Pulmonary artery endothelial cell (primary cell): ENCODE data around the gene KCMF1. TPM values are rescaled to one million over a fixed set of nuclear protein-coding genes. Genes with fewer than 3 reads are reported as not detected.

Experiments used
- DNase-seq: peaks from one replicate; pipeline ENCODE4 v3.0.0-alpha.2; 2011; ENCODE audit warnings: low read depth, low spot score
- total RNA-seq: library from RNA; depleted of rRNA; stranded (reverse); fragments of >200 nt; gene quantifications from 2 replicates; pipeline ENCODE4 v1.2.3, GENCODE V29; 2014

Gene KCMF1
- total RNA-seq, 1 donor from 2014 or later: 70.3 TPM

GRCh38 chr2:85077859-85078419 lies 107.0 kb downstream of the KCMF1 start:
- no peak for DNase-seq

GRCh38 chr2:85078536-85078935 lies 107.6 kb downstream of the KCMF1 start:
- no peak for DNase-seq

- DNase-seq: no peak
Observed at GRCh38 chr2:85083092-85083491, 112.1 kb downstream of the KCMF1 start.

- no peak for DNase-seq
Observed at GRCh38 chr2:85085563-85085962, 114.6 kb downstream of the KCMF1 start.

- no peak for DNase-seq
Observed at GRCh38 chr2:85087541-85087940, 116.6 kb downstream of the KCMF1 start.

- no peak for DNase-seq
Observed at GRCh38 chr2:85088921-85089320, 118.0 kb downstream of the KCMF1 start.

GRCh38 chr2:85089585-85089984 lies 118.6 kb downstream of the KCMF1 start:
- no peak for DNase-seq

GRCh38 chr2:85091838-85092237 lies 120.9 kb downstream of the KCMF1 start:
- no peak for DNase-seq

- DNase-seq: no peak
Observed at GRCh38 chr2:85095094-85095493, 124.1 kb downstream of the KCMF1 start.

- no peak for DNase-seq
Observed at GRCh38 chr2:85096616-85097015, 125.7 kb downstream of the KCMF1 start.

GRCh38 chr2:85104228-85104627 lies 133.3 kb downstream of the KCMF1 start:
- no peak for DNase-seq

- DNase-seq: no peak
Observed at GRCh38 chr2:85106489-85107180, 135.7 kb downstream of the KCMF1 start.

Other genes with a start within 250 kb of the KCMF1 start
- gene TRABD2A, start 90.1 kb upstream of the KCMF1 start, total RNA-seq: 0.59 and 0.92 TPM in 2 replicates
- 6,195 and 8,135 TPM in 2 replicates for gene TMSB10, start 65.5 kb upstream of the KCMF1 start, total RNA-seq
- gene TCF7L1, start 162.2 kb downstream of the KCMF1 start, total RNA-seq: 2.4 and 3.5 TPM in 2 replicates